Trophoblast cell (in vitro differentiated cells and primary cell): ENCODE results near the gene C14orf132.
A peak's percentile ranks its signal among the peaks of the same experiment; 100 is the strongest.

Source experiments
- DNase-seq, 2 donors: peaks; one replicate each; pipeline ENCODE4 v3.0.0-alpha.2; 2016
- H2AFZ ChIP-seq: 2 replicates; pipeline ENCODE4 v1.6.1; 2013; ENCODE audit warnings: low read length, moderate library complexity, mild to moderate bottlenecking; ENCODE audit not compliant: insufficient read depth, poor library complexity
- H2AK5ac ChIP-seq: 2 replicates; pipeline ENCODE4 v1.6.1; 2013; ENCODE audit warnings: mild to moderate bottlenecking, low read length
- H2BK120ac ChIP-seq: 2 replicates; pipeline ENCODE4 v1.6.1; 2013; ENCODE audit warnings: low read length, mild to moderate bottlenecking, moderate library complexity; ENCODE audit not compliant: insufficient read depth, poor library complexity
- H2BK12ac ChIP-seq: 2 replicates; pipeline ENCODE4 v1.6.1; 2013; ENCODE audit warnings: mild to moderate bottlenecking, low read length, moderate library complexity
- H2BK5ac ChIP-seq: 2 replicates; pipeline ENCODE4 v1.6.1; 2013; ENCODE audit warnings: low read length, low read depth, moderate library complexity, mild to moderate bottlenecking; ENCODE audit not compliant: poor library complexity
- H3K14ac ChIP-seq: 2 replicates; pipeline ENCODE4 v1.6.1; 2013; ENCODE audit warnings: mild to moderate bottlenecking, low read length
- H3K18ac ChIP-seq: 2 replicates; pipeline ENCODE4 v1.6.1; 2013; ENCODE audit warnings: mild to moderate bottlenecking, low read length
- H3K23ac ChIP-seq: 2 replicates; pipeline ENCODE4 v1.6.1; 2013; ENCODE audit warnings: low read length
- H3K27ac ChIP-seq: 2 replicates; pipeline ENCODE4 v1.5.1; 2013; ENCODE audit warnings: low read depth, mild to moderate bottlenecking, inconsistent platforms, low read length, moderate library complexity
- H3K27me3 ChIP-seq: 2 replicates; pipeline ENCODE4 v1.6.1; 2013; ENCODE audit warnings: inconsistent platforms, mild to moderate bottlenecking, low read length, moderate library complexity; ENCODE audit not compliant: insufficient read depth
- H3K36me3 ChIP-seq, 2 experiments: 1 replicate in 1 of 2; 2 replicates in 1 of 2; pipeline ENCODE4 v1.6.1; 2013; ENCODE audit warnings: low read length in 2 of 2, mild to moderate bottlenecking in 2 of 2, moderate library complexity in 1 of 2; ENCODE audit not compliant: insufficient read depth in 2 of 2, control insufficient read depth in 1 of 2
- H3K4ac ChIP-seq: 2 replicates; pipeline ENCODE4 v1.6.1; 2013; ENCODE audit warnings: low read depth, mild to moderate bottlenecking, low read length, moderate library complexity
- H3K4me1 ChIP-seq, 2 experiments: 1 replicate in 1 of 2; 2 replicates in 1 of 2; pipeline ENCODE4 v1.6.1; 2013; ENCODE audit warnings: low read length in 2 of 2, mild to moderate bottlenecking in 2 of 2, moderate library complexity in 1 of 2; ENCODE audit not compliant: insufficient read depth in 2 of 2, control insufficient read depth in 1 of 2
- H3K4me2 ChIP-seq: 2 replicates; pipeline ENCODE4 v1.6.1; 2013; ENCODE audit warnings: inconsistent platforms, mild to moderate bottlenecking, low read length, moderate library complexity
- H3K4me3 ChIP-seq: 2 replicates; pipeline ENCODE4 v1.5.1; 2013; ENCODE audit warnings: mild to moderate bottlenecking, low read depth, low read length, inconsistent platforms
- H3K79me1 ChIP-seq: one replicate; pipeline ENCODE4 v1.6.1; 2013; ENCODE audit warnings: low read length
- H3K79me2 ChIP-seq: 2 replicates; pipeline ENCODE4 v1.6.1; 2013; ENCODE audit warnings: low read length, mild to moderate bottlenecking; ENCODE audit not compliant: control insufficient read depth, insufficient read depth, poor library complexity
- H3K9ac ChIP-seq: 2 replicates; pipeline ENCODE4 v1.6.1; 2013; ENCODE audit warnings: mild to moderate bottlenecking, low read length
- H3K9me3 ChIP-seq: 2 replicates; pipeline ENCODE4 v1.6.1; 2013; ENCODE audit warnings: low read depth, mild to moderate bottlenecking, control low read depth, inconsistent platforms, low read length; ENCODE audit not compliant: insufficient read depth
- H4K12ac ChIP-seq: 2 replicates; pipeline ENCODE4 v1.6.1; 2013; ENCODE audit warnings: low read depth, mild to moderate bottlenecking, low read length, moderate library complexity
- H4K8ac ChIP-seq: 2 replicates; pipeline ENCODE4 v1.6.1; 2013; ENCODE audit warnings: low read depth, mild to moderate bottlenecking, low read length, moderate library complexity
- H4K91ac ChIP-seq: one replicate; pipeline ENCODE4 v1.6.1; 2013; ENCODE audit warnings: low read depth, mild to moderate bottlenecking, low read length, moderate library complexity
- WGBS: extraction: QIAGEN DNeasy Blood & Tissue Kit; methylation state at CpG from one replicate; pipeline ENCODE4 v1.1.7; 2013; ENCODE audit warnings: missing lambda C conversion rate; ENCODE audit not compliant: insufficient read length, insufficient coverage; ENCODE audit errors: extremely low coverage; 5-methylcytosine and 5-hydroxymethylcytosine counted together

Gene C14orf132

GRCh38 chr14:96136371-96137005 lies 97.3 kb downstream of the C14orf132 start:
- peaks cover 24% of the 10 kb centered on the region for H3K79me1 ChIP-seq
- DNase-seq = peak; percentile 71 to 78
- H3K4ac ChIP-seq = no peak overlapping the region
- peaks cover 0 to 3% of the 10 kb centered on the region in 2 experiments for H3K36me3 ChIP-seq
- H3K4me2 ChIP-seq = no peak overlapping the region
- H3K18ac ChIP-seq = no peak overlapping the region
- no peak overlapping the region for H2AFZ ChIP-seq
- H3K27me3 ChIP-seq = peaks cover 2% of the 10 kb centered on the region
- no CpG with 5 or more reads among the region's 4 CpGs for WGBS
- no peak overlapping the region for H3K23ac ChIP-seq
- no peak overlapping the region for H2BK5ac ChIP-seq
- no peak overlapping the region for H3K27ac ChIP-seq
- H2BK120ac ChIP-seq = no peak overlapping the region
- H3K4me1 ChIP-seq = peaks cover 7 to 8% of the 10 kb centered on the region in 2 experiments
- H3K79me2 ChIP-seq = no peaks in the 10 kb centered on the region
- no peak overlapping the region for H3K9ac ChIP-seq
- no peak overlapping the region for H2BK12ac ChIP-seq
- H4K12ac ChIP-seq = no peak overlapping the region
- H3K14ac ChIP-seq = no peak overlapping the region
- H3K4me3 ChIP-seq = no peak overlapping the region
- no peak overlapping the region for H2AK5ac ChIP-seq
- no peak overlapping the region for H4K8ac ChIP-seq
- H3K9me3 ChIP-seq = peaks cover 4% of the 10 kb centered on the region
- H4K91ac ChIP-seq = no peak overlapping the region

GRCh38 chr14:96138241-96138640 lies 99.1 kb downstream of the C14orf132 start:
- H4K91ac ChIP-seq = no peak overlapping the region
- H3K79me2 ChIP-seq = no peaks in the 10 kb centered on the region
- no peak overlapping the region for H3K9ac ChIP-seq
- no peak overlapping the region for H2BK12ac ChIP-seq
- no peak overlapping the region for H2BK120ac ChIP-seq
- H3K36me3 ChIP-seq = peaks cover 0 to 3% of the 10 kb centered on the region in 2 experiments
- no CpG with 5 or more reads among the region's 1 CpG for WGBS
- no peak overlapping the region for H2BK5ac ChIP-seq
- no peak overlapping the region for H2AFZ ChIP-seq
- H3K27ac ChIP-seq = no peak overlapping the region
- no peak overlapping the region for H3K14ac ChIP-seq
- H3K4me3 ChIP-seq = no peak overlapping the region
- H3K79me1 ChIP-seq = peaks cover 14% of the 10 kb centered on the region
- H3K4me1 ChIP-seq = peaks cover 7 to 8% of the 10 kb centered on the region in 2 experiments
- H3K18ac ChIP-seq = no peak overlapping the region
- H3K27me3 ChIP-seq = peaks cover 2% of the 10 kb centered on the region
- no peak overlapping the region for H3K4me2 ChIP-seq
- no peak overlapping the region for H2AK5ac ChIP-seq
- H4K8ac ChIP-seq = no peak overlapping the region
- H3K23ac ChIP-seq = no peak overlapping the region
- H3K9me3 ChIP-seq = peaks cover 4% of the 10 kb centered on the region
- no peak overlapping the region for H3K4ac ChIP-seq
- no peak overlapping the region for H4K12ac ChIP-seq
- no peak for DNase-seq

- peaks cover 4% of the 10 kb centered on the region for H3K9me3 ChIP-seq
- H3K79me2 ChIP-seq = no peaks in the 10 kb centered on the region
- peaks cover 14% of the 10 kb centered on the region for H3K79me1 ChIP-seq
- DNase-seq = no peak
- no peak overlapping the region for H2BK5ac ChIP-seq
- H4K91ac ChIP-seq = no peak overlapping the region
- H3K4me2 ChIP-seq = no peak overlapping the region
- no peak overlapping the region for H4K12ac ChIP-seq
- no peak overlapping the region for H2AFZ ChIP-seq
- H2AK5ac ChIP-seq = no peak overlapping the region
- no peak overlapping the region for H3K4me3 ChIP-seq
- H3K4ac ChIP-seq = no peak overlapping the region
- peak overlapping the region; percentile 52 for H2BK12ac ChIP-seq
- H3K4me1 ChIP-seq = peaks cover 7 to 8% of the 10 kb centered on the region in 2 experiments
- peaks cover 0 to 3% of the 10 kb centered on the region in 2 experiments for H3K36me3 ChIP-seq
- H3K9ac ChIP-seq = no peak overlapping the region
- WGBS = no CpG with 5 or more reads among the region's 1 CpG
- no peak overlapping the region for H2BK120ac ChIP-seq
- no peak overlapping the region for H3K18ac ChIP-seq
- H4K8ac ChIP-seq = no peak overlapping the region
- no peak overlapping the region for H3K23ac ChIP-seq
- H3K27ac ChIP-seq = no peak overlapping the region
- peaks cover 2% of the 10 kb centered on the region for H3K27me3 ChIP-seq
- H3K14ac ChIP-seq = no peak overlapping the region
Measured at GRCh38 chr14:96139169-96139568, 100.0 kb downstream of the C14orf132 start.

- H3K9ac ChIP-seq = no peak overlapping the region
- H3K27me3 ChIP-seq = peaks cover 2% of the 10 kb centered on the region
- H2AK5ac ChIP-seq = no peak overlapping the region
- no peak overlapping the region for H2BK5ac ChIP-seq
- no peak for DNase-seq
- no peak overlapping the region for H3K4me3 ChIP-seq
- H4K91ac ChIP-seq = no peak overlapping the region
- H3K9me3 ChIP-seq = peaks cover 4% of the 10 kb centered on the region
- no peak overlapping the region for H3K14ac ChIP-seq
- H3K4me1 ChIP-seq = peaks cover 7 to 8% of the 10 kb centered on the region in 2 experiments
- H3K79me2 ChIP-seq = no peaks in the 10 kb centered on the region
- no peak overlapping the region for H4K12ac ChIP-seq
- peaks cover 0 to 3% of the 10 kb centered on the region in 2 experiments for H3K36me3 ChIP-seq
- H3K4me2 ChIP-seq = no peak overlapping the region
- peaks cover 14% of the 10 kb centered on the region for H3K79me1 ChIP-seq
- no peak overlapping the region for H2AFZ ChIP-seq
- no peak overlapping the region for H3K23ac ChIP-seq
- H3K18ac ChIP-seq = no peak overlapping the region
- H3K4ac ChIP-seq = no peak overlapping the region
- no peak overlapping the region for H2BK120ac ChIP-seq
- WGBS = no CpG with 5 or more reads among the region's 2 CpGs
- H2BK12ac ChIP-seq = peak overlapping the region; percentile 40
- H4K8ac ChIP-seq = no peak overlapping the region
- H3K27ac ChIP-seq = no peak overlapping the region
Measured at GRCh38 chr14:96139879-96140278, 100.7 kb downstream of the C14orf132 start.
